GF-D8 (cell line): ENCODE data around the gene TAOK1.

ENCODE experiments used
- DNase-seq: peaks from one replicate; lab custom pipeline; 2025; lab: John Stamatoyannopoulos, UW

Gene TAOK1

DNA sequence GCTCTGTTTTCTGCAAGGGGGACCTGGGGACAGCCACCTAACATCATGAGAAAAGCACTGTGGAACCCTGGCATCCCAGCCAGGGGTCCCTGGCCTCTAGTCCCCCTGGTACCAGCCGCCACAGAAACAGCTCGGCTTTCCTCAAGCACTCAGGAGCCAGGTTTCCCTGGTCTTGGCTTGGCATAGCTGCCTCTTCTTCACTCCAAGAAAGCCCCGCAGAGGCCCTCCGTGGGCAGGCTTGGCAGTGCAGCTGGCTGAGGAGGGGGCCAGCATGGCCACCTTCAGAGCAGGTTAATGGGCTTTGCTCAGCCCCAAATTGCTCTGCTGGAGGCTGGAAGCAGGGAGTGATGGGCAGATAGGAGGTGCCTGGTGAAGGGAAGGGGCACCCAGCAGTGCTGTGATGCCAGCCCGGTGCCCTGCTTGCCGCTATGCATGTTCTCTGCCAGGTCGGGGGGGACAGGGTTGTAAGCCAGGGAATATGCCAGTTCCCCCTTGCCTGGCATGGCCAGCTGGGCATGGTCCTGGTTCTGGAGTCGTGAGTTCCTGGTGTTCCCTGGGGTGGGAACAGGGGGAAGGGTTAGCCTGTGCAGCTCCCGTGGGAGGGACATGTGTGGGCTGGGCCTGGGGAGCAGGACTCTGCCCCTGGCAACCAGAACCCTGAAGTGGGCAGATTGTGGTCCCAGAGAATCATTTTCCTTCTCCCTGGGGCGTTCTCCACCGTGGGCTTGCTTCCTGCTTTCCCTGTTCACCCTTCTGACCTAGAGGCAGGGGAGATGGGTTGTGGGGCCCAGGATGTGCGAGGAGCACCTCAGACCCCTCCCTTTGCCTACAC lies 206.0 kb downstream of the TAOK1 start:
- DNase-seq = no peak

GRCh38 chr17:29596811-29597210 lies 206.6 kb downstream of the TAOK1 start:
- no peak for DNase-seq

- DNase-seq = no peak
These were observed 207.4 kb downstream of the TAOK1 start for GRCh38 chr17:29597361-29598172.
